Measurements from ENCODE around the gene MUS81.
"Not testable (repeated sequence)": the region's sequence is repeated elsewhere in the genome, so short reads cannot be mapped to it uniquely, and the experiment has no call there.

Gene MUS81, protein sequence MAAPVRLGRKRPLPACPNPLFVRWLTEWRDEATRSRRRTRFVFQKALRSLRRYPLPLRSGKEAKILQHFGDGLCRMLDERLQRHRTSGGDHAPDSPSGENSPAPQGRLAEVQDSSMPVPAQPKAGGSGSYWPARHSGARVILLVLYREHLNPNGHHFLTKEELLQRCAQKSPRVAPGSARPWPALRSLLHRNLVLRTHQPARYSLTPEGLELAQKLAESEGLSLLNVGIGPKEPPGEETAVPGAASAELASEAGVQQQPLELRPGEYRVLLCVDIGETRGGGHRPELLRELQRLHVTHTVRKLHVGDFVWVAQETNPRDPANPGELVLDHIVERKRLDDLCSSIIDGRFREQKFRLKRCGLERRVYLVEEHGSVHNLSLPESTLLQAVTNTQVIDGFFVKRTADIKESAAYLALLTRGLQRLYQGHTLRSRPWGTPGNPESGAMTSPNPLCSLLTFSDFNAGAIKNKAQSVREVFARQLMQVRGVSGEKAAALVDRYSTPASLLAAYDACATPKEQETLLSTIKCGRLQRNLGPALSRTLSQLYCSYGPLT

DNA sequence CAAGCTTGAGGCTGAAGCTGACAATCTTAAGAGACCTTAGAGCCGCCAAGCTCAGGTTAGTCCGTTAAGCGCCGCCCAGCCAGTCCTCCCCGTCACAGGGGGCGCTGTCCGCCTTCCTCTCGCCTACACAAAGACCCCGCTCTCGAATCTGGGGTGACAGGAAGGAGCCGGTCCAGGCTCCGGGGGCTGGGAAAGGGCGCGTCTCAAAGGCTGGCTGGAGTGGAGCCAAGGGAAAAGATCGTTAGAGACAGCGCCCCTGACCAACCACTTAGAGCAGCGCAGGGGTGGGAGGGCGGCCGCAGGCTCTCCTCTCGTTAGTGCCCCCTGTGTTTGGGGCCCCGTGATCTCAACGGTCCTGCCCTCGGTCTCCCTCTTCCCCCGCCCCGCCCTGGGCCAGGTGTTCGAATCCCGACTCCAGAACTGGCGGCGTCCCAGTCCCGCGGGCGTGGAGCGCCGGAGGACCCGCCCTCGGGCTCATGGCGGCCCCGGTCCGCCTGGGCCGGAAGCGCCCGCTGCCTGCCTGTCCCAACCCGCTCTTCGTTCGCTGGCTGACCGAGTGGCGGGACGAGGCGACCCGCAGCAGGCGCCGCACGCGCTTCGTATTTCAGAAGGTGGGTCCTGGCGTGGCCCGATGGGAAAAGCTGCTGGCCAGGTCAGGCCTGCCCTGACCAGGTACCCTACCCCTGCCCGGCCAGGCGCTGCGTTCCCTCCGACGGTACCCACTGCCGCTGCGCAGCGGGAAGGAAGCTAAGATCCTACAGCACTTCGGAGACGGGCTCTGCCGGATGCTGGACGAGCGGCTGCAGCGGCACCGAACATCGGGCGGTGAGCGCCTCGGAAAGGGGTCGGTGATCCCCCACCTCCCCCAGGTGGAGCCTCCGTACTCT, at the start of gene MUS81:
TSS of gene MUS81 (plus strand) at position 156 of the 887 bp plus-strand sequence. CDS start at position 477, 321 bp downstream.
- peak; percentile 91 to 93 for DNase-seq

DNA sequence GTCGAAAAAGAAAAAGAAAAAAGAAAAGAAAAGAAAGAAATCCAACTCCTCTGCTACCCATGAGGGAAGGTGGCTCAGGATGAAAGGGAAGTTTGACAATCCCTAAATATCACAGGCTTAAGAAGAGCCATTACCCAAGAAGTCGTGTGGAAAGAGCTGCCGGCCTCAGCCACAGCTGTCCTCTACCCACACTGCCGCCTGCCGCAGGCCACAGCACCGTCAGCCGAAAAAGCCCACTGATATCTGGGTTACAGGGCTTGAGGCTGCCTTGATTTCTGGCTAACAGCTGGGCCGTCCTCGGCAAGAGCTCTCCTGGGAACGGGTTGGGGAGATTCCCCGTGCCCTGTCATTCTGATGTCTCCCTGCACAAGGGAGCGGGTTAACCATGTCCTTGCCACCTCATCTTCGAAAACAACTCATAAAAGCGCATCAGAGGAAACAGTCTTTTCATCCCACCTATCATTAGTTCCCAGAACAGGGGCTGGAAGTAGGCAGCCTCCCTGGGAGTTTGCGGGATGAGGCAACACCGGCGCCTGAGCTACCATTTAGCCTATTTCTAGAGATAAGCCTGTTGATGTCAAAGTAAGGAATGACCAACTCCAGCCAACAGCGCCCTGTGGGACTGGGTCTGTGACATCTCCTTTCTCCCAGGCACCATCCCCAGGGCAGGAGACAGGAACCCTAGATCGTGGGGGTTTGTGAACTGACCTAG, 48.3 kb upstream of the MUS81 start:
- no peak for DNase-seq

DNA sequence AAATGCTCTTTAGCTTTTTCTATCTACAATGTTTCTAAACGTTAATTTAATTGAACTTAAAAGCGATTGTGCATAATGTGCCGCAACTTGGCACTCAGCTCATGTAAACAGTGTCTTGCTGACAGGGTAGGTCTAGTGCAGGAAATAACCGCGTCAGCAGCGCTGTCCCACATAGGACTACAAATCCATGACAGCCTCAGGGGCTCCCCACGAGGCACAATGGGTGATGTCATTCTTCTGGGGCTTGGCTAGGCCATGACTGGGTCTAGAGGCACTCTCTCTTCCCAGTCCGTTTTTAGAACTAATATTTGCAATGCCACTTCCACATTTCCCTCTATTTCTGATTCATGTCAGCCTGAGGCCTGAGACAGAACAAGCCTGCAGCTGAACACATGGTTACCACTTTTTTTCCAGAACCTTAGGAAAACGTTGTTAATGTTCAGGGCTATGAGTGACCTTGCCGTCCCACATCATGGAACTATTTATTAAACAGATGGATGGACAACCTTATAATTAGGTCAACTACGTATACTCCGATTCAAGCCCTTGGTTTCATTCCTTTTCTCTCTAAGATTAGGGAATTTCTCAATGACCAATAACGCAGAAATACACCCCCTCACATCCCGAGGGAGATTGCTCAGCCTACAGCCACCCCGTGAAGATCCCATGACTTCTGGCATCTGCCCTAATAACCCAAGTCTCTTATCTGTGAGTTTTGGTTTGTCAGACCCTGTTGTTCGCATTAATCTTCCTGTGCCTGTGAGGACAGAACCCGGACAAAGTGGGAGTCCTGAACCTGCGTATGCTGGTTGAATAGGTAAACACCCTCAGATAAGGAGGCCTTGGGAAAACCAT, 45.9 kb upstream of the MUS81 start:
- DNase-seq, result no peak

GRCh38 chr11:65814986-65815565, 45.2 kb upstream of the MUS81 start:
- DNase-seq, result no peak

GRCh38 chr11:65816696-65817095, 43.5 kb upstream of the MUS81 start:
- no peak for DNase-seq

DNA sequence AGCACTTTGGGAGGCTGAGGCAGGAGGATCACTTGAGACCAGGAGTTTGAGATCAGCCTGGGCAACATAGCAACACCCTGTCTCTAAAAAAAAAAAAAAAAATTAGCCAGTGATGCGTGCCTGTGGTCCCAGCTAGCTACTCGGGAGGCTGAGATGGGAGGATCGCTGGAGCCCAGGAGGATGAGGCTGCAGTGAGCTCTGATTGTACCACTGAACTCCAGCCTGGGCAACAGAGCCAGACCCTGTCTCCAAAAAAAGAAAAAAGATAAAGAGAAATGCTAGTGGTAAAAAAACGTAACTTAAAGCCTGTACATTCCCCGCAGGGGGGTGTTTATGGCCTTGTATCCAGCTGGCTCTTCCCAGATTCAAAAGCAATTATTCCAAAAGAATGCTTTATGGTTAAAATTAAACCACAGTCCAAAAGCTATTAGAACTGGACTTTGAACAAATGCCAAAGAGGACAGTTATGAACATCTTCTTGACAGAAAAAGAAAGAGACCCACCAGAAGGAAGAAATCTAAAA, 42.9 kb upstream of the MUS81 start:
- DNase-seq, result no peak

DNA sequence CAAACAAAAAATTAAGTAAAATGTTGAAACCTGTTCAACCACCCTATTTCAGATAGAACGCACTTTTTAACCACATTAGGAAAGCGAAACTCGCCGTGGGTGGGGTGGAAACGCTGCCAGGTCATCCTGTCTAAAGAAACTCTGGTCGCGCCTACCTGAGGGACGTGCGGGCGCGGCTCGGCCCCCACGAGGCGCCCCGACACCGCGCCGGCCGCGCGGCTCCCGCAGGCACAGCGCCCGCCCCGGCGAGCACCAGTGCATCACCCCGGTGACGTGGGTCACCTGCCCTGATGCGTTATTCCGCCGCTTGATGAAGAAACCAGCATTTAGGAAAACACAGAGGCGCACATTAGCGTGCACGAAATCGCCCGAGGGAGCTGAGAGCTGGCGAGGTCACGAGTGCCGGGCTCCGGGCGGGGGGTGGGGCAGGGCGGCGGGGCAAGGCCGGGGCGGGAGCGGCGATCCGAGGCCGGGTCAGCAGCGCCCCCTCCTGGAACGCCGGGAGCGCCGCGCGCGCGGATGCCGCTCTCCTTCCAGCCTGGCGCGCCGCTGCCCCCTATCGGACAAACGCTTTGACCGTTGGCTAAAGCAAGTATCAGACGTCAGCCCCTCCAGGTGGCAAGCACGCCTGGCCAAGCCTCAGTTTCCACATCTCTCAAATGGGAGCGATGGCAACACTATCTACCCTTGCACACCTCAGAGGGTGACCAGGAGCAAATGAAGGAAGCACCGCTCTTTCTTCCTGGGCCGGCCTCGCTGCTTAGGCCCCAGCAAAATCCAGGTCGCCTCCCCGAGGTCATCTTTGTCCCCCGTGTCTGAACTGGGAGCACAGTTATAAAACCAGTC, 42.2 kb upstream of the MUS81 start:
- peak; percentile 76 to 87 for DNase-seq

DNA sequence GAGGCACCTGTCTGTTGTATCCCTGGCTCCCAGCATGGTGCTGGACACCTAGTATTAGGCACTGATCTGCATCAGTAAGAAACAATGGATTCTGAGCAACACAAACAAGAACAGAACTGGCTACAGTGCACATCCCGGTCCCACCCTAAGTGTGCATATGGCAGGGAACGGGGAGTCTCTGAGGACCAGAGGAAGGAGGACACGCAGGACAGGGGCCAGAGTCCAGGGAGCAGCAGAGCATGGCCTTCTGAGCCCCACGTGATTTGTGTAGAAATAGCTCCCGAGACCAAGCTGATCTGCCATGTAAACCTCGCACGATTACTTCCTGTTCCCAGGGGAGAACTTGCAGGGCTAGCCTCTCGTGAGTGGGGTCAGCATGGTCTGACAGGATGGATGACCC, 39.1 kb upstream of the MUS81 start:
- no peak for DNase-seq

DNA sequence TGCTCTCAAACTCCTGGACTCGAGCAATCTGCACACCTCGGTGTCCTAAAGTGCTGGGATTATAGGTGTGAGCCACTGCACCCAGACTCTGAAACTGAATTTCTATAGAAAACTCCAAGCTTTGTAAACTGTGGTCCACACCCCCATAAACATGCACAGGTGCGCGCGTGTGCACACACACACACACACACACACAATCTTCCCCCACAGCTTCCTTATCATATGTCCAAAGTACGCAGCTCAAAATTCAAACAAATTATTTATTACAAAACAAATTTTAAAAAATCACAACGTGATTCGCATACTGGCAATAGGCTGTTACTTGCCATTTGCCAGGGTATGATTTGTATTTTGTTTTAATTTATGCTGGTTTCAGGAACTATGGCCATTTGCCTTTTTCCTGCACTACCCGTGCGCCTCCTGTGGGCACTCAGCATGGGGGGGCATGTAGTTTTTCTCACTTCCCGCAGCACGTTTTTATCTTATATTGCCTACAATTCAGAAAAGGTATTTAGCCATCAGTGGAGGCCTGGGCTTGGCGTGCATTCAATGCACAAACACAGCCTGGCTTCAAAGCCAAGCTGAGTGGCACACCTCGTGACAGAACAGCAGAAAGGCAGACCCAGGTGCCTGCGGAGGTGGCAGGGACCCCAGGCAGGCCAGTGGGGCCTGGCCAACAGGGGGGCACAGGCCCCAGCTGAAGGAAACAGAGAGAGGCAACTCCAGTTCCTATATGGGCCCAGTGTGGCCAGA, 37.3 kb upstream of the MUS81 start:
- no peak for DNase-seq

DNA sequence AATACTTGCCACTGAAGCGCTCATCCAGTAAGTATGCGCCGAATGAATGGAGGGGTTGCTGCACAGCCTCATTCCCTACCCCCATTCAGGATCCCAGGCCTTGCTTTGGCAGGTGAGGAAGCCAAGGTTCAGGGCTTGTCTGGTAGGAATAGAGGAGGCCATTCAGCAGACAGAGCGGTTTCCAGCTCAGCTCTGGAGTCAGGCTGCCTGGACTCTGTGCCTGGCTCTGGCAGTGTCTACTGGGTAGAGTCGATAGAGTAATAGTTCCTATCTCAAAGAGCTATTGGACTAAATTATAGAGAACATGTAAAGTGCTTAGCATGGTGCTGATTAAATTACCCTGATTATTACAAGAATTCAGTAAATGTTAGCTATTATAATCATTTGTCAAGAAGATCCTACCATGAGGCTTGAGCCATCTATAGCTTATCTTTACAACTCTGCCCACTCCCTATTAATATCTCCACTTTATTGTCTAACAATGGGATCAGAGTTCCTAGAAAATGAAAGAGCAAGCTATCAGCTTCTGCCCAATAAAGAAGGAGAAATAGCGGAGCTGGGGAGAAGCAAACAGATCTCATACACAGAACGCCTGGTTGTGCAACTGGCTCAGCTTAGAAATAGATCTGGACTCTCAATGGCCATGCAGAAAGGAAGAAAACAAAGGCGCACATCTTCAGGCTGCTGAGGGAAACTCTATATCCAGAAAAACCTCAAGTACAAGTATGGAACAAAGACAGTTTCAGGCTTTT, 33.1 kb upstream of the MUS81 start:
- DNase-seq, result no peak

- no peak for DNase-seq
Observed at GRCh38 chr11:65829459-65829858, 30.8 kb upstream of the MUS81 start.

GRCh38 chr11:65832231-65832630, 28.0 kb upstream of the MUS81 start:
- not testable (repeated sequence) for DNase-seq

GRCh38 chr11:65833297-65834030, 26.8 kb upstream of the MUS81 start, which contains the start of gene SNX32:
TSS of gene SNX32 (plus strand) at chr11:65833963. CDS start at chr11:65834066, 103 bp downstream.
- peak; percentile 85 to 89 for DNase-seq

DNA sequence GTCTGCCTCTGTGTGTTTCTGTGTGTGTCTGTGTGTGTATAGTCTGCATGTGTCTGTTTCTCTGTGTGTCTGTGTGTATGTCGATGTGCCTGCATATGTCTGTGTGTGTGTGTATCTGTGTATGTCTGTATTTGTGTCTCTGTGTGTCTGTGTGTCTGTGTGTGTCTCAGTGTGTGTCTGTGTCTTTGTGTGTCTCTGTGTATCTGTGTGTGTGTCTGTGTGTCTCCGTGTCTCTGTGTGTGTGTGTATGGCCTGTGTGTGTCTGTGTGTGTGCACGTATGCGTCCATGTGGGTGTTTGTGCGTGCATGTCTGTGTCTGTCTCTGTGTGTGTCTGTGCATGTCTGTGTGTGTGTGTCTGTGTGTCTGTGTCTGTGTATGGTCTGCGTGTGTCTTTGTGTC, 26.0 kb upstream of the MUS81 start:
- DNase-seq, result no peak

GRCh38 chr11:65842144-65842543, 18.1 kb upstream of the MUS81 start:
- DNase-seq, result no peak

DNA sequence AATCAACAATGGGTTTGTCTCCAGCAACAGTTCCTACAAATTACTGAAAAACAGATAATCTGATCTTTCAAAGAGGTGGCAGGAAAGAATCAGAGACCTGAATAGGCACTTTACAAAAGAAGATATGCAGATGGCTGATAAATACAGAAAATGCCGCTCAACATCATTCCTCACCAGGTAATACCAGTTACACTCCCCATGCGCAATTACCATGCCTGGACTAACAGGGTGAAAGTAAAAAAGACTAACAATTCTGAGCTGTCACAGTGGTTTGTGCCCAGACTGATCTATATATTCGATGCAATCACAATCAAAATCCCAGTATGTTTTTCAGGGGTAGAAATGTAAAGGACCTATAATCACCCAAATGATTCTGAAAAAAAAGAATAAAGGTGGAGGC, 16.4 kb upstream of the MUS81 start:
- no peak for DNase-seq

GRCh38 chr11:65844231-65844872, 15.9 kb upstream of the MUS81 start:
- DNase-seq, result no peak

All from bone marrow (tissue), 2 donors.